HepG2 (cell line): ENCODE measurements around the gene IFIT1B. TPM values are rescaled to one million over a fixed set of nuclear protein-coding genes. Genes with fewer than 3 reads are reported as not detected.

ENCODE experiments used
- ATAC-seq: fragments of 200-7000 bp; cut with Tn5 transposase; 3 replicates; pipeline ENCODE4 v1.9.1; 2020; ENCODE audit warnings: mild to moderate bottlenecking, moderate library complexity
- BruUV-seq: library from RNA; stranded (reverse); fragments of 400-500 nt; replicated peaks from 2 replicates; lab custom pipeline; 2021; lab: Mats Ljungman, UMichigan
- CTCF ChIA-PET: fragments of 300-600 bp; formaldehyde crosslinking; extraction: SDS; loops from one replicate; lab custom pipeline; 2021; ENCODE audit warnings: low total read pairs, inconsistent platforms, low intra/inter-chr PET ratio; lab: Yijun Ruan, JAX
- POLR2A ChIA-PET: fragments of 350-600 bp; sonication (Branson Sonifier 250); formaldehyde crosslinking; loops from one replicate; lab custom pipeline; 2020; ENCODE audit warnings: antibody characterized with exemption, inconsistent platforms; lab: Yijun Ruan, JAX
- DNase-seq: peaks from one replicate; pipeline ENCODE4 v3.0.0-alpha.2; 2015; ENCODE audit warnings: low spot score
- FAIRE-seq: peaks from 3 replicates; lab custom pipeline; 2011; peaks lifted over from hg19 to GRCh38; lab: Jason Lieb, UNC
- H2AFZ ChIP-seq: one replicate; pipeline ENCODE4 v1.6.1; 2011; ENCODE audit warnings: low read length, inconsistent platforms
- H3K27ac ChIP-seq: fragments of 300-600 bp; 3 replicates; pipeline ENCODE4 v1.8.0; 2011; ENCODE audit warnings: mixed run types, mild to moderate bottlenecking, mixed read lengths, low read length, inconsistent platforms; ENCODE audit not compliant: insufficient read depth; ENCODE audit errors: extremely low read length
- H3K27me3 ChIP-seq, 2 experiments: fragments of 200-600 bp in 1 of 2; 2 replicates in 1 of 2; 3 replicates in 1 of 2; pipeline versions ENCODE4 v1.6.0 to v1.8.0; 2011; ENCODE audit warnings: low read length in 2 of 2, mild to moderate bottlenecking in 2 of 2, moderate library complexity in 2 of 2, inconsistent platforms in 1 of 2; ENCODE audit not compliant: insufficient read depth in 2 of 2, control insufficient read depth in 1 of 2
- H3K36me3 ChIP-seq, 2 experiments: fragments of 200-600 bp in 1 of 2; replicated peaks in 1 of 2; 2 replicates in 1 of 2; 3 replicates in 1 of 2; pipeline versions ENCODE4 v1.5.1 to v1.8.0; 2011; ENCODE audit warnings: low read length in 2 of 2, inconsistent platforms in 1 of 2; ENCODE audit not compliant: insufficient read depth in 2 of 2, control insufficient read depth in 1 of 2
- H3K4me1 ChIP-seq: 2 replicates; pipeline ENCODE4 v1.5.1; 2012; ENCODE audit warnings: low read length, inconsistent platforms; ENCODE audit not compliant: insufficient read depth
- H3K4me2 ChIP-seq: 2 replicates; pipeline ENCODE4 v1.6.0; 2011; ENCODE audit warnings: low read depth, low read length, inconsistent platforms
- H3K4me3 ChIP-seq, 3 experiments: fragments of 200-600 bp in 1 of 3; sonication (generic), shearing (Covaris generic) in 1 of 3; replicated peaks in 1 of 3; 2 replicates each; pipeline ENCODE4 v1.5.1; 2011 to 2016; ENCODE audit warnings: low read length in 3 of 3, inconsistent platforms in 2 of 3, low read depth in 2 of 3, mild to moderate bottlenecking in 2 of 3, control low read depth in 1 of 3, mixed read lengths in 1 of 3; ENCODE audit not compliant: insufficient read depth in 1 of 3
- H3K79me2 ChIP-seq: one replicate; pipeline ENCODE4 v1.6.1; 2011; ENCODE audit warnings: low read length, inconsistent platforms; ENCODE audit not compliant: insufficient read depth
- H3K9ac ChIP-seq: 2 replicates; pipeline ENCODE4 v1.6.0; 2011; ENCODE audit warnings: mild to moderate bottlenecking, low read depth, low read length, inconsistent platforms; ENCODE audit not compliant: insufficient read depth
- H3K9me3 ChIP-seq: 2 replicates; pipeline ENCODE4 v1.5.1; 2012; ENCODE audit warnings: mild to moderate bottlenecking, low read length
- H4K20me1 ChIP-seq: 2 replicates; pipeline ENCODE4 v1.6.0; 2011; ENCODE audit warnings: inconsistent platforms, mild to moderate bottlenecking, low read length, moderate library complexity; ENCODE audit not compliant: insufficient read depth
- ATF7-NPFF ChIP-seq: sonication (generic); formaldehyde crosslinking; IDR thresholded peaks from 2 replicates; pipeline ENCODE4 v1.8.1; 2023; ENCODE audit warnings: mild to moderate bottlenecking, low read depth, missing genetic modification reagents, moderate library complexity
- ELF3 ChIP-seq: IDR thresholded peaks from 2 replicates; pipeline ENCODE4 v1.6.1; 2016; ENCODE audit warnings: missing genetic modification reagents, missing compliant biosample characterization
- ETV6 ChIP-seq: sonication (generic); formaldehyde crosslinking; conservative IDR thresholded peaks from 2 replicates; pipeline ENCODE4 v1.4.0; 2020; ENCODE audit warnings: missing genetic modification reagents
- GPN1 ChIP-seq: sonication (generic); formaldehyde crosslinking; IDR thresholded peaks from 2 replicates; pipeline ENCODE4 v1.5.1; 2020; ENCODE audit warnings: missing genetic modification reagents, borderline replicate concordance
- HHEX ChIP-seq: IDR thresholded peaks from 2 replicates; pipeline ENCODE4 v1.6.1; 2016; ENCODE audit warnings: control low read depth
- HNRNPH1 ChIP-seq: fragments of 200-400 bp; formaldehyde crosslinking; optimal IDR thresholded peaks from 2 replicates; pipeline ENCODE3; 2017; ENCODE audit warnings: mild to moderate bottlenecking, low read depth, low read length
- MTA1 ChIP-seq: sonication (generic); formaldehyde crosslinking; IDR thresholded peaks from 2 replicates; pipeline ENCODE4 v1.4.0; 2020; ENCODE audit warnings: missing genetic modification reagents, mild to moderate bottlenecking, borderline replicate concordance
- NONO ChIP-seq, 2 experiments: fragments of 450-650 bp in 1 of 2; sonication (generic) in 1 of 2; formaldehyde crosslinking in 1 of 2; IDR thresholded peaks in 1 of 2; conservative IDR thresholded peaks in 1 of 2; 2 replicates each; pipeline versions ENCODE4 v1.6.1 to v1.8.0; 2017 to 2022; ENCODE audit warnings: mild to moderate bottlenecking in 1 of 2, missing genetic modification reagents in 1 of 2, moderate library complexity in 1 of 2
- SMARCE1 ChIP-seq: fragments of 450-650 bp; IDR thresholded peaks from 2 replicates; pipeline ENCODE4 v1.6.1; 2017; ENCODE audit warnings: borderline replicate concordance
- ZC3H4 ChIP-seq: sonication (generic); formaldehyde crosslinking; IDR thresholded peaks from 2 replicates; pipeline ENCODE4 v1.4.0; 2020; ENCODE audit warnings: missing genetic modification reagents, borderline replicate concordance
- ZNF124 ChIP-seq: sonication (generic); formaldehyde crosslinking; IDR thresholded peaks from 2 replicates; pipeline ENCODE4 v1.4.0; 2020; ENCODE audit warnings: missing genetic modification reagents
- ZNF251 ChIP-seq: sonication (generic); formaldehyde crosslinking; IDR thresholded peaks from 2 replicates; pipeline ENCODE4 v1.9.0; 2021; ENCODE audit warnings: mild to moderate bottlenecking, missing genetic modification reagents
- ZNF3 ChIP-seq: IDR thresholded peaks from 2 replicates; pipeline ENCODE4 v1.7.0; 2017; ENCODE audit warnings: inconsistent platforms
- ZNF749 ChIP-seq: sonication (generic); formaldehyde crosslinking; IDR thresholded peaks from 2 replicates; pipeline ENCODE4 v1.8.0; 2022; ENCODE audit warnings: mild to moderate bottlenecking, missing genetic modification reagents, moderate library complexity, borderline replicate concordance
- ZNF790 ChIP-seq: sonication (generic); formaldehyde crosslinking; IDR thresholded peaks from 2 replicates; pipeline ENCODE4 v1.8.0; 2022; ENCODE audit warnings: missing genetic modification reagents, mild to moderate bottlenecking, borderline replicate concordance
- ZNF878 ChIP-seq: sonication (generic); formaldehyde crosslinking; IDR thresholded peaks from 2 replicates; pipeline ENCODE4 v1.8.1; 2023; ENCODE audit warnings: mild to moderate bottlenecking, missing genetic modification reagents, moderate library complexity
- ZSCAN29 ChIP-seq: sonication (generic); formaldehyde crosslinking; conservative IDR thresholded peaks from 2 replicates; pipeline ENCODE4 v1.4.0; 2020; ENCODE audit warnings: mild to moderate bottlenecking, missing genetic modification reagents
- WGBS: methylation state at CpG from one replicate; pipeline ENCODE4 v1.1.6; 2017; ENCODE audit warnings: low lambda C conversion rate; 5-methylcytosine and 5-hydroxymethylcytosine counted together
- in situ Hi-C: cut with HindIII; loops from 2 replicates; pipeline ENCODE4 v1.10.0; 2017; ENCODE audit warnings: low pct_unique_long_range_greater_than_20kb; ENCODE audit not compliant: extremely low pct_ligation_motif_present
- intact Hi-C: fragments of 100-400 bp; cut with micrococcal nuclease; formaldehyde crosslinking; loops from one replicate; pipeline ENCODE4 v1.10.0; 2022; ENCODE audit not compliant: unreplicated experiment
- polyA plus RNA-seq, 8 experiments: library from polyadenylated mRNA; depleted of rRNA in 3 of 8; stranded (reverse) in 7 of 8; unstranded in 1 of 8; fragments of >200 nt; fragmentation: Illumina TruSeq in 4 of 8; extraction: Trizol in 4 of 8; gene quantifications; 2 replicates each; pipeline versions ENCODE4 v1.2.1 to v1.2.3, GENCODE V29; 2011 to 2016; ENCODE audit warnings: low read depth in 4 of 8, missing spikeins in 1 of 8, mixed read lengths in 1 of 8; ENCODE audit not compliant: insufficient read depth in 1 of 8
- total RNA-seq, 5 experiments: library from RNA; depleted of rRNA; stranded (reverse); fragments of >200 nt; fragmentation: Illumina TruSeq; extraction: Trizol; gene quantifications; 2 replicates each; pipeline ENCODE4 v1.2.3, GENCODE V29; 2016; ENCODE audit warnings: low read depth in 1 of 5
- TF ChIP-seq, protein P1 (sequence below): sonication (generic); formaldehyde crosslinking; IDR thresholded peaks from 2 replicates; pipeline ENCODE4 v1.4.0; 2020; ENCODE audit warnings: missing genetic modification reagents
- TF ChIP-seq, protein P2 (sequence below): sonication (generic); formaldehyde crosslinking; IDR thresholded peaks from 2 replicates; pipeline ENCODE4 v1.4.0; 2020; ENCODE audit warnings: mild to moderate bottlenecking, missing genetic modification reagents, borderline replicate concordance
- TF ChIP-seq, protein P3 (sequence below): sonication (generic); formaldehyde crosslinking; IDR thresholded peaks from 2 replicates; pipeline ENCODE4 v1.8.1; 2023; ENCODE audit warnings: mild to moderate bottlenecking, missing genetic modification reagents, borderline replicate concordance

Gene IFIT1B
- total and polyA plus RNA-seq, 2 of the 13 experiments (the other 11 are each of a cell fraction or from before 2014, with no cell fraction given): not detected

DNA sequence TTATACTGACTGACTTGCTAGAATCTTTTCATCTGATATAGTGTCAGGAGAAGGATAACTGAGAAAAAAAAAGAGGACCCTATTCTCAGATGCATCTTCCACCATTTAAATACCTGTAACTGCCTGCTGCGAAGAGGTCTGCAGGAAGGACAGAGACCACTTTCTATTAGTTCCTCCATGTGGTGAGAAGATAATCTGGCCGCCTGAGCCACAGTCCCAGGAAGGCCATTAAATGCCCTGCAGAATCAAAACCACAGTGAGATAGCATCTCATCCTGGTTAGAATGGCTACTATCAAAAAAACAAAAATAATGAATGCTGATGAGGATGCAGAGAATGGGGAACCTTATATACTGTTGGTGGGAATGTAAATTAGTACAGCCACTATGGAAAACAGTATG is 19.9 kb upstream of the IFIT1B start:
- no peaks in the 10 kb centered on the region for H3K79me2 ChIP-seq
- no peak overlapping the region for H2AFZ ChIP-seq
- H3K4me2 ChIP-seq: no peak overlapping the region
- no peak overlapping the region for H3K4me3 ChIP-seq
- ATAC-seq: no peak
- H3K9ac ChIP-seq: no peak overlapping the region
- H4K20me1 ChIP-seq: no peaks in the 10 kb centered on the region
- H3K27ac ChIP-seq: no peak overlapping the region
- WGBS: 66% methylated on average over 2 of the region's 2 CpGs
- no peak for TF ChIP-seq ELF3
- TF ChIP-seq ZSCAN29 (CRISPR knock-in tag): no peak
- TF ChIP-seq, protein P1, sequence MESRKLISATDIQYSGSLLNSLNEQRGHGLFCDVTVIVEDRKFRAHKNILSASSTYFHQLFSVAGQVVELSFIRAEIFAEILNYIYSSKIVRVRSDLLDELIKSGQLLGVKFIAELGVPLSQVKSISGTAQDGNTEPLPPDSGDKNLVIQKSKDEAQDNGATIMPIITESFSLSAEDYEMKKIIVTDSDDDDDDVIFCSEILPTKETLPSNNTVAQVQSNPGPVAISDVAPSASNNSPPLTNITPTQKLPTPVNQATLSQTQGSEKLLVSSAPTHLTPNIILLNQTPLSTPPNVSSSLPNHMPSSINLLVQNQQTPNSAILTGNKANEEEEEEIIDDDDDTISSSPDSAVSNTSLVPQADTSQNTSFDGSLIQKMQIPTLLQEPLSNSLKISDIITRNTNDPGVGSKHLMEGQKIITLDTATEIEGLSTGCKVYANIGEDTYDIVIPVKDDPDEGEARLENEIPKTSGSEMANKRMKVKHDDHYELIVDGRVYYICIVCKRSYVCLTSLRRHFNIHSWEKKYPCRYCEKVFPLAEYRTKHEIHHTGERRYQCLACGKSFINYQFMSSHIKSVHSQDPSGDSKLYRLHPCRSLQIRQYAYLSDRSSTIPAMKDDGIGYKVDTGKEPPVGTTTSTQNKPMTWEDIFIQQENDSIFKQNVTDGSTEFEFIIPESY (CRISPR knock-in tag): no peak
- no peak for TF ChIP-seq NONO (IDR thresholded peaks at IDR 0.05)
- TF ChIP-seq NONO (CRISPR knock-in tag; conservative IDR thresholded peaks at IDR 0.05): no peak
- no peak for TF ChIP-seq GPN1
- TF ChIP-seq ATF7-NPFF: no peak
- TF ChIP-seq ZNF3 (CRISPR knock-in tag): no peak
- TF ChIP-seq, protein P2, sequence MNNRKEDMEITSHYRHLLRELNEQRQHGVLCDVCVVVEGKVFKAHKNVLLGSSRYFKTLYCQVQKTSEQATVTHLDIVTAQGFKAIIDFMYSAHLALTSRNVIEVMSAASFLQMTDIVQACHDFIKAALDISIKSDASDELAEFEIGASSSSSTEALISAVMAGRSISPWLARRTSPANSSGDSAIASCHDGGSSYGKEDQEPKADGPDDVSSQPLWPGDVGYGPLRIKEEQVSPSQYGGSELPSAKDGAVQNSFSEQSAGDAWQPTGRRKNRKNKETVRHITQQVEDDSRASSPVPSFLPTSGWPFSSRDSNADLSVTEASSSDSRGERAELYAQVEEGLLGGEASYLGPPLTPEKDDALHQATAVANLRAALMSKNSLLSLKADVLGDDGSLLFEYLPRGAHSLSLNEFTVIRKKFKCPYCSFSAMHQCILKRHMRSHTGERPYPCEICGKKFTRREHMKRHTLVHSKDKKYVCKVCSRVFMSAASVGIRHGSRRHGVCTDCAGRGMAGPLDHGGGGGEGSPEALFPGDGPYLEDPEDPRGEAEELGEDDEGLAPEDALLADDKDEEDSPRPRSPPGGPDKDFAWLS (CRISPR knock-in tag): no peak
- no peak for TF ChIP-seq HHEX
- no peak for TF ChIP-seq ZC3H4 (CRISPR knock-in tag)
- TF ChIP-seq, protein P3, sequence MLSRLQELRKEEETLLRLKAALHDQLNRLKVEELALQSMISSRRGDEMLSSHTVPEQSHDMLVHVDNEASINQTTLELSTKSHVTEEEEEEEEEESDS (CRISPR knock-in tag): no peak
- TF ChIP-seq ZNF251 (CRISPR knock-in tag): no peak
- no peak for TF ChIP-seq ZNF749 (CRISPR knock-in tag)
- no peak for TF ChIP-seq ZNF878 (CRISPR knock-in tag)
- TF ChIP-seq ZNF790 (CRISPR knock-in tag): no peak
- TF ChIP-seq ZNF124: no peak
- TF ChIP-seq MTA1 (CRISPR knock-in tag): no peak
- TF ChIP-seq ETV6 (CRISPR knock-in tag): no peak
- no peak for TF ChIP-seq HNRNPH1
- TF ChIP-seq SMARCE1: no peak
- ChIA-PET CTCF (no interaction called here), POLR2A (no interaction called here)
- H3K4me1 ChIP-seq: peaks cover 5% of the 10 kb centered on the region
- no peaks in the 10 kb centered on the region for H3K27me3 ChIP-seq
- no peak for DNase-seq
- intact Hi-C loops (loop anchor here (2.0 to 5.0 kb wide), 2 partner anchors 15 to 1084 kb away; no protein-coding TSS in a partner anchor), in situ Hi-C loops (no loop called here)
- no peaks in the 10 kb centered on the region for H3K36me3 ChIP-seq
- FAIRE-seq: no peak
- BruUV-seq: no TSS peak
- H3K9me3 ChIP-seq: no peaks in the 10 kb centered on the region
